GM23338 (cell line): ENCODE data around the gene POM121L12. TPM values are rescaled to one million over a fixed set of nuclear protein-coding genes. Genes with fewer than 3 reads are reported as not detected.

Experiments used
- ATAC-seq: fragments of 200-7000 bp; cut with Tn5 transposase; 3 replicates; pipeline ENCODE4 v1.9.1; 2020
- DNase-seq: peaks from one replicate; pipeline ENCODE4 v3.0.0-alpha.2; 2015; ENCODE audit warnings: low spot score
- H2AFZ ChIP-seq: fragments of 200-600 bp; sonication (generic); 2 replicates; pipeline ENCODE4 v1.8.0; 2016; ENCODE audit warnings: antibody characterized with exemption, mild to moderate bottlenecking, moderate library complexity
- H3F3A ChIP-seq: fragments of 200-600 bp; sonication (generic); replicated peaks from 2 replicates; pipeline ENCODE4 v1.8.0; 2017; ENCODE audit warnings: antibody characterized with exemption, mixed run types, low read depth
- H3K27ac ChIP-seq: fragments of 200-600 bp; sonication (generic); 2 replicates; pipeline ENCODE4 v1.6.1; 2016; ENCODE audit warnings: low read depth
- H3K27me3 ChIP-seq: fragments of 200-600 bp; sonication (generic); 2 replicates; pipeline ENCODE4 v1.8.0; 2016; ENCODE audit warnings: mild to moderate bottlenecking, mixed run types, moderate library complexity; ENCODE audit not compliant: insufficient read depth
- H3K36me3 ChIP-seq: fragments of 200-600 bp; sonication (generic); 2 replicates; pipeline ENCODE4 v1.8.0; 2016; ENCODE audit warnings: mild to moderate bottlenecking; ENCODE audit not compliant: insufficient read depth
- H3K4me1 ChIP-seq: fragments of 200-600 bp; sonication (generic); 2 replicates; pipeline ENCODE4 v1.8.0; 2016; ENCODE audit warnings: mild to moderate bottlenecking, moderate library complexity; ENCODE audit not compliant: insufficient read depth
- H3K4me2 ChIP-seq: fragments of 200-600 bp; sonication (generic); 2 replicates; pipeline ENCODE4 v1.7.1; 2017; ENCODE audit warnings: mixed run types
- H3K4me3 ChIP-seq: fragments of 200-600 bp; sonication (generic); 2 replicates; pipeline ENCODE4 v1.6.1; 2016; ENCODE audit warnings: mixed run types
- H3K79me2 ChIP-seq: fragments of 200-600 bp; sonication (generic); replicated peaks from 2 replicates; pipeline ENCODE4 v1.8.0; 2017; ENCODE audit warnings: mild to moderate bottlenecking; ENCODE audit not compliant: insufficient read depth
- H3K9me2 ChIP-seq: fragments of 200-600 bp; sonication (generic); 2 replicates; pipeline ENCODE4 v1.8.0; 2017; ENCODE audit not compliant: insufficient read depth
- H4K20me1 ChIP-seq: fragments of 200-600 bp; sonication (generic); replicated peaks from 2 replicates; pipeline ENCODE4 v1.8.0; 2017; ENCODE audit warnings: mild to moderate bottlenecking; ENCODE audit not compliant: insufficient read depth
- H3K27ac Mint-ChIP-seq: 2 replicates; pipeline ENCODE4 v1.8.0; 2020; ENCODE audit warnings: inconsistent platforms, mild to moderate bottlenecking, moderate library complexity, mixed read lengths
- H3K27me3 Mint-ChIP-seq: 3 replicates; pipeline ENCODE4 v1.8.0; 2022; ENCODE audit warnings: low read depth, mild to moderate bottlenecking, moderate library complexity, mixed read lengths, inconsistent platforms; ENCODE audit not compliant: insufficient read depth, poor library complexity
- H3K36me3 Mint-ChIP-seq: 3 replicates; pipeline ENCODE4 v1.8.0; 2021; ENCODE audit warnings: low read depth, mild to moderate bottlenecking, inconsistent platforms, moderate library complexity, mixed read lengths
- H3K4me1 Mint-ChIP-seq: 3 replicates; pipeline ENCODE4 v1.8.0; 2020; ENCODE audit warnings: mild to moderate bottlenecking, inconsistent platforms, mixed read lengths
- H3K4me3 Mint-ChIP-seq: 3 replicates; pipeline ENCODE4 v1.8.0; 2021; ENCODE audit warnings: moderate library complexity, mild to moderate bottlenecking, inconsistent platforms, mixed read lengths
- H3K9me3 Mint-ChIP-seq: 3 replicates; pipeline ENCODE4 v1.8.0; 2020; ENCODE audit warnings: moderate library complexity, mild to moderate bottlenecking, inconsistent platforms, mixed read lengths
- EZH2phosphoT487 ChIP-seq: fragments of 200-600 bp; sonication (generic); IDR thresholded peaks from one replicate; pipeline ENCODE4 v1.8.1; 2018; ENCODE audit warnings: antibody characterized with exemption; ENCODE audit not compliant: unreplicated experiment
- JUNB ChIP-seq: IDR thresholded peaks from one replicate; pipeline ENCODE4 v1.6.1; 2016; ENCODE audit warnings: antibody characterized with exemption; ENCODE audit not compliant: unreplicated experiment
- NANOG ChIP-seq: IDR thresholded peaks from 2 replicates; pipeline ENCODE4 v1.6.1; 2016; ENCODE audit warnings: antibody characterized with exemption, borderline replicate concordance
- STAT1 ChIP-seq: IDR thresholded peaks from one replicate; pipeline ENCODE4 v1.6.1; 2016; ENCODE audit warnings: antibody characterized with exemption; ENCODE audit not compliant: unreplicated experiment
- ZNF114 ChIP-seq: fragments of 250-450 bp; sonication (Bioruptor Pico); IDR thresholded peaks from 2 replicates; pipeline ENCODE4 v1.5.0; 2020; ENCODE audit warnings: mild to moderate bottlenecking, moderate library complexity
- polyA plus RNA-seq: library from polyadenylated mRNA; unstranded; fragments of >200 nt; fragmentation: Nextera tagmentation; extraction: Ambion mirVana; gene quantifications from 2 replicates; pipeline ENCODE4 v1.2.1, GENCODE V29; 2016
- total RNA-seq: library from RNA; depleted of rRNA; stranded (reverse); fragments of >200 nt; shearing (Covaris generic); gene quantifications from 2 replicates; pipeline ENCODE4 v1.2.3, GENCODE V29; 2014
- TF ChIP-seq, protein P1 (sequence below): IDR thresholded peaks from 2 replicates; pipeline ENCODE4 v1.6.1; 2016; ENCODE audit warnings: antibody characterized with exemption
- TF ChIP-seq, protein P2 (sequence below): fragments of 250-450 bp; sonication (Bioruptor Pico); IDR thresholded peaks from 2 replicates; pipeline ENCODE4 v1.5.0; 2020; ENCODE audit warnings: mild to moderate bottlenecking, moderate library complexity
- TF ChIP-seq, protein P3 (sequence below), 2 experiments: fragments of 200-600 bp in 1 of 2; sonication (generic) in 1 of 2; conservative IDR thresholded peaks; 2 replicates each; pipeline versions ENCODE4 v1.5.1 to v1.6.1; 2016 to 2017; ENCODE audit warnings: antibody characterized with exemption in 2 of 2, low read depth in 2 of 2, mild to moderate bottlenecking in 2 of 2, moderate library complexity in 1 of 2

POM121L12 gene
- total and polyA plus RNA-seq, 2 experiments from 2014 or later: not detected

DNA sequence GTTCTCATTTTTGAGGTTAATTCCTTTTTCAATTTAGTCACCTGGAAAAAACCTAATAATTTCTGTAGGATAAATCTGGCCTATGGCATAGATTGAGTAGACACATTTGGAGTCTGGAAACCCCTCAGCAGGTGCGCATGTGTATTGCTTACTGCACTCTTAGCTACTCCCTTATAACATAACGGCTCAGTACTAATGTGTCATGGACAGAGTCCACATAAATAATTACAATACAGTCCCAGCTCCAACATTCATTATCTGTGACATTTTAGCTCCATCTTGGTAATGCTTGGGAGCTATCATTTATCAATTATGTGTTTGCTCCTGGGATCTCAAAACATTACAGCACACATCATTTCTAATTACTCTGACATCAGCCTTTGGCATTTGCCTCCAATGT is 33.2 kb downstream of the POM121L12 start:
- TF ChIP-seq, protein P1, sequence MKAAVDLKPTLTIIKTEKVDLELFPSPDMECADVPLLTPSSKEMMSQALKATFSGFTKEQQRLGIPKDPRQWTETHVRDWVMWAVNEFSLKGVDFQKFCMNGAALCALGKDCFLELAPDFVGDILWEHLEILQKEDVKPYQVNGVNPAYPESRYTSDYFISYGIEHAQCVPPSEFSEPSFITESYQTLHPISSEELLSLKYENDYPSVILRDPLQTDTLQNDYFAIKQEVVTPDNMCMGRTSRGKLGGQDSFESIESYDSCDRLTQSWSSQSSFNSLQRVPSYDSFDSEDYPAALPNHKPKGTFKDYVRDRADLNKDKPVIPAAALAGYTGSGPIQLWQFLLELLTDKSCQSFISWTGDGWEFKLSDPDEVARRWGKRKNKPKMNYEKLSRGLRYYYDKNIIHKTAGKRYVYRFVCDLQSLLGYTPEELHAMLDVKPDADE: no peak
- TF ChIP-seq, protein P2, sequence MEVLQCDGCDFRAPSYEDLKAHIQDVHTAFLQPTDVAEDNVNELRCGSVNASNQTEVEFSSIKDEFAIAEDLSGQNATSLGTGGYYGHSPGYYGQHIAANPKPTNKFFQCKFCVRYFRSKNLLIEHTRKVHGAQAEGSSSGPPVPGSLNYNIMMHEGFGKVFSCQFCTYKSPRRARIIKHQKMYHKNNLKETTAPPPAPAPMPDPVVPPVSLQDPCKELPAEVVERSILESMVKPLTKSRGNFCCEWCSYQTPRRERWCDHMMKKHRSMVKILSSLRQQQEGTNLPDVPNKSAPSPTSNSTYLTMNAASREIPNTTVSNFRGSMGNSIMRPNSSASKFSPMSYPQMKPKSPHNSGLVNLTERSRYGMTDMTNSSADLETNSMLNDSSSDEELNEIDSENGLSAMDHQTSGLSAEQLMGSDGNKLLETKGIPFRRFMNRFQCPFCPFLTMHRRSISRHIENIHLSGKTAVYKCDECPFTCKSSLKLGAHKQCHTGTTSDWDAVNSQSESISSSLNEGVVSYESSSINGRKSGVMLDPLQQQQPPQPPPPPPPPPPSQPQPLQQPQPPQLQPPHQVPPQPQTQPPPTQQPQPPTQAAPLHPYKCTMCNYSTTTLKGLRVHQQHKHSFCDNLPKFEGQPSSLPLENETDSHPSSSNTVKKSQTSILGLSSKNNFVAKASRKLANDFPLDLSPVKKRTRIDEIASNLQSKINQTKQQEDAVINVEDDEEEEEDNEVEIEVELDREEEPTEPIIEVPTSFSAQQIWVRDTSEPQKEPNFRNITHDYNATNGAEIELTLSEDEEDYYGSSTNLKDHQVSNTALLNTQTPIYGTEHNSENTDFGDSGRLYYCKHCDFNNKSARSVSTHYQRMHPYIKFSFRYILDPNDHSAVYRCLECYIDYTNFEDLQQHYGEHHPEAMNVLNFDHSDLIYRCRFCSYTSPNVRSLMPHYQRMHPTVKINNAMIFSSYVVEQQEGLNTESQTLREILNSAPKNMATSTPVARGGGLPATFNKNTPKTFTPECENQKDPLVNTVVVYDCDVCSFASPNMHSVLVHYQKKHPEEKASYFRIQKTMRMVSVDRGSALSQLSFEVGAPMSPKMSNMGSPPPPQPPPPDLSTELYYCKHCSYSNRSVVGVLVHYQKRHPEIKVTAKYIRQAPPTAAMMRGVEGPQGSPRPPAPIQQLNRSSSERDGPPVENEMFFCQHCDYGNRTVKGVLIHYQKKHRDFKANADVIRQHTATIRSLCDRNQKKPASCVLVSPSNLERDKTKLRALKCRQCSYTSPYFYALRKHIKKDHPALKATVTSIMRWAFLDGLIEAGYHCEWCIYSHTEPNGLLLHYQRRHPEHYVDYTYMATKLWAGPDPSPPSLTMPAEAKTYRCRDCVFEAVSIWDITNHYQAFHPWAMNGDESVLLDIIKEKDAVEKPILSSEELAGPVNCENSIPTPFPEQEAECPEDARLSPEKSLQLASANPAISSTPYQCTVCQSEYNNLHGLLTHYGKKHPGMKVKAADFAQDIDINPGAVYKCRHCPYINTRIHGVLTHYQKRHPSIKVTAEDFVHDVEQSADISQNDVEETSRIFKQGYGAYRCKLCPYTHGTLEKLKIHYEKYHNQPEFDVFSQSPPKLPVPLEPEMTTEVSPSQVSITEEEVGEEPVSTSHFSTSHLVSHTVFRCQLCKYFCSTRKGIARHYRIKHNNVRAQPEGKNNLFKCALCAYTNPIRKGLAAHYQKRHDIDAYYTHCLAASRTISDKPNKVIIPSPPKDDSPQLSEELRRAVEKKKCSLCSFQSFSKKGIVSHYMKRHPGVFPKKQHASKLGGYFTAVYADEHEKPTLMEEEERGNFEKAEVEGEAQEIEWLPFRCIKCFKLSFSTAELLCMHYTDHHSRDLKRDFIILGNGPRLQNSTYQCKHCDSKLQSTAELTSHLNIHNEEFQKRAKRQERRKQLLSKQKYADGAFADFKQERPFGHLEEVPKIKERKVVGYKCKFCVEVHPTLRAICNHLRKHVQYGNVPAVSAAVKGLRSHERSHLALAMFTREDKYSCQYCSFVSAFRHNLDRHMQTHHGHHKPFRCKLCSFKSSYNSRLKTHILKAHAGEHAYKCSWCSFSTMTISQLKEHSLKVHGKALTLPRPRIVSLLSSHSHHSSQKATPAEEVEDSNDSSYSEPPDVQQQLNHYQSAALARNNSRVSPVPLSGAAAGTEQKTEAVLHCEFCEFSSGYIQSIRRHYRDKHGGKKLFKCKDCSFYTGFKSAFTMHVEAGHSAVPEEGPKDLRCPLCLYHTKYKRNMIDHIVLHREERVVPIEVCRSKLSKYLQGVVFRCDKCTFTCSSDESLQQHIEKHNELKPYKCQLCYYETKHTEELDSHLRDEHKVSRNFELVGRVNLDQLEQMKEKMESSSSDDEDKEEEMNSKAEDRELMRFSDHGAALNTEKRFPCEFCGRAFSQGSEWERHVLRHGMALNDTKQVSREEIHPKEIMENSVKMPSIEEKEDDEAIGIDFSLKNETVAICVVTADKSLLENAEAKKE (CRISPR knock-in tag): no peak
- TF ChIP-seq STAT1: no peak
- no peak for TF ChIP-seq NANOG
- TF ChIP-seq, protein P3, sequence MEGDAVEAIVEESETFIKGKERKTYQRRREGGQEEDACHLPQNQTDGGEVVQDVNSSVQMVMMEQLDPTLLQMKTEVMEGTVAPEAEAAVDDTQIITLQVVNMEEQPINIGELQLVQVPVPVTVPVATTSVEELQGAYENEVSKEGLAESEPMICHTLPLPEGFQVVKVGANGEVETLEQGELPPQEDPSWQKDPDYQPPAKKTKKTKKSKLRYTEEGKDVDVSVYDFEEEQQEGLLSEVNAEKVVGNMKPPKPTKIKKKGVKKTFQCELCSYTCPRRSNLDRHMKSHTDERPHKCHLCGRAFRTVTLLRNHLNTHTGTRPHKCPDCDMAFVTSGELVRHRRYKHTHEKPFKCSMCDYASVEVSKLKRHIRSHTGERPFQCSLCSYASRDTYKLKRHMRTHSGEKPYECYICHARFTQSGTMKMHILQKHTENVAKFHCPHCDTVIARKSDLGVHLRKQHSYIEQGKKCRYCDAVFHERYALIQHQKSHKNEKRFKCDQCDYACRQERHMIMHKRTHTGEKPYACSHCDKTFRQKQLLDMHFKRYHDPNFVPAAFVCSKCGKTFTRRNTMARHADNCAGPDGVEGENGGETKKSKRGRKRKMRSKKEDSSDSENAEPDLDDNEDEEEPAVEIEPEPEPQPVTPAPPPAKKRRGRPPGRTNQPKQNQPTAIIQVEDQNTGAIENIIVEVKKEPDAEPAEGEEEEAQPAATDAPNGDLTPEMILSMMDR (conservative IDR thresholded peaks at IDR 0.05; ENCODE audit: low read depth in 2 of 2): no peak
- TF ChIP-seq ZNF114 (CRISPR knock-in tag): no peak
- no peak for TF ChIP-seq EZH2phosphoT487
- no peak for TF ChIP-seq JUNB
- Mint-ChIP-seq H3K9me3 (0 out of 3 replicates have a peak, but pooled peaks cover 2% of the 10 kb centered on the region), H3K36me3 (no peaks in the 10 kb centered on the region), H3K4me3 (no peak overlapping the region), H3K4me1 (no peaks in the 10 kb centered on the region), H3K27me3 (no peaks in the 10 kb centered on the region), H3K27ac (no peak overlapping the region)
- H3K9me2 ChIP-seq: no peaks in the 10 kb centered on the region
- no peak overlapping the region for H3K27ac ChIP-seq
- H3K4me3 ChIP-seq: no peak overlapping the region
- no peak for ATAC-seq
- no peak overlapping the region for H2AFZ ChIP-seq
- no peak for DNase-seq
- H3K36me3 ChIP-seq: no peaks in the 10 kb centered on the region
- H3K27me3 ChIP-seq: no peaks in the 10 kb centered on the region
- H3K79me2 ChIP-seq: no peaks in the 10 kb centered on the region
- H3K4me1 ChIP-seq: no peaks in the 10 kb centered on the region
- H3K4me2 ChIP-seq: no peak overlapping the region
- no peaks in the 10 kb centered on the region for H4K20me1 ChIP-seq
- no peaks in the 10 kb centered on the region for H3F3A ChIP-seq
